ENCODE data around the gene N4BP3.

The N4BP3 gene

GRCh38 chr5:178152491-178153444, 39.4 kb downstream of the N4BP3 start:
- DNase-seq = no peak

DNA sequence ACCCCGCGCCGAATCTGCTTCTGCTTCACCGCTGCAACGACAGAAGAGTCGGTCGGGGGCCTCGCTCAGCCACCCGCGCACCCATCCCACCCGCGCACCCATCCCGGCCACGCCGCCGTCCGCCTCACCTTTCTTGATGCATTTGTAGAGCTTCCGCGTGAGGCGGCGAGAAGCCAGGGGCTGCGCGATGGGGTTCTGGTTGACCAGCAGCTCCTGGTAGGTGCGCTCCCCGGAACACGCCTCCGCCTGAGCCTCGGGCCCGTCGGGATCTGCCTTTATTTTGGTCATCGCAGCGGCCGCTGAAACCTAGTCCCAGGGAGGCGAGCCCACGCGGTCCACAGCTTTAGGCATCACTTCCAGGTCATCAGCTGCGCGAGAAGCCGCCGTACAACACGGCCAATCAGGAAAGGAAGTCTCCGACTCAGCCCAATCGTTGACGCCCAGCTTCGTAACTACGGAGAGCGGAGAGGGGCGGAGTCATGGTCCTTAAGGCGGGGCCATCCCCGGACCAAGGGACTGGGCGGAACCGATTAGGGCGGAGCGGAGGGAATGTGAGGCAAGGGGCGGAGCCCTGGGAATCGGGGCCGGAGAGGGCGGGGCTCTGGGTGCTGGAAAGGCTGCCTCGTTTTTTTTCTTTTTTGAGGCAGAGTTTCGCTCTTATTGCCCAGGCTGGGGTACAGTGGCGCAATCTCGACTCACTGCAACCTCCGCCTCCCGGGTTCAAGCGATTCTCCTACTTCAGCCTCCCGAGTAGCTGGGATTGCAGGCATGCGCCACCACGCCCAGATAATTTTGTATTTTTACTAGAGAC, 40.4 kb downstream of the N4BP3 start, which contains the start of gene NHP2:
Gene NHP2, minus strand, starts transcription at position 356 of the 811 bp plus-strand sequence. Its CDS starts 68 bp downstream, at position 288.
- peak; percentile 98 for DNase-seq

GRCh38 chr5:178155065-178155464, 41.7 kb downstream of the N4BP3 start:
- DNase-seq = no peak

DNA sequence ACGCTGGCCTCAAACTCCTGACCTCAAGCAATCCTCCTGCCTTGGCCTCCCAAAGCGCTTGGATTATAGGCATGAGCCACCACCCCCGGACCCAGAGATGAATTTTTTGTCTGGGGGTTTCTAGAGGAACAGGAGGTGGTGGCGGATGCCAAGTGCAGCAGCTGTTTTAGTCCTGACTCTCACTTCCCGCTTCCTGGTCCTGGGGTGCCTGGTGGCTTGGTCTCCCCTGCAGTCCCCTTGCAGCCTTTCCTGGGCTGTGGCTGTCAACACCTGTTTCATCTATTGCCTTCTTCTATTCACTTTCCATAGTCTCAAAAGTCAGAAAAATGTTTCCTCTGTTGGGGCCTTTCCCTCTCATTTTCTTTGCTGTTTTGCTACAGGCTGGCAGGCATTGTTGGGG, 46.8 kb downstream of the N4BP3 start:
- DNase-seq = no peak

- DNase-seq = no peak
Measured at GRCh38 chr5:178162481-178162880, 49.1 kb downstream of the N4BP3 start.

- DNase-seq = peak; percentile 95
Measured at GRCh38 chr5:178163772-178164735, 50.7 kb downstream of the N4BP3 start.

GRCh38 chr5:178165581-178165980, 52.2 kb downstream of the N4BP3 start:
- DNase-seq = no peak

DNA sequence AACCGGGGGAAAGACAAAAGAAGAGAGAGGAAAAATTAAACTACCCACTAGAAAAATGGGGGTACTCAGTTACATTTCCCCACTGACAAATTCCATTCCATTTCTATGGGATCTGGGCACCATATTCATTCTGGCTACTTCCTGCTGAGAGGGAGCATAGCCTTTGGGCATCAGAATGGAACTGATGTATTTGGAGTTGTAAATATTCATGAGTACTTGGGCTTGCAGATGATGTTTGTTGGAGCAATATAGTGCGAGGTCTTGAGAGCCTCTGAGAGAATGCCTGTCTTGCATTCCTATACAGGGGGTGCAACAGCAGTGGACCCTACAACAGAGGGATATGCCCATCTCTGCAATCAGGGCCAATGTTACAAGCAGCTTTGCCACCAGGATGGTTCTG, 57.1 kb downstream of the N4BP3 start:
- no peak for DNase-seq

GRCh38 chr5:178174456-178174855, 61.1 kb downstream of the N4BP3 start:
- no peak for DNase-seq

Measured in activated T-cell treated with anti-CD3 and anti-CD28 coated beads for 4 hours (primary cell).